ENCODE results near the gene YPEL1. TPM values are rescaled to one million over a fixed set of nuclear protein-coding genes. Genes with fewer than 3 reads are reported as not detected.

YPEL1 gene
- total and polyA plus RNA-seq, 2 of the 13 experiments (the other 11 are each of a cell fraction or from before 2014, with no cell fraction given) = 0.33 to 2.5 TPM

DNA sequence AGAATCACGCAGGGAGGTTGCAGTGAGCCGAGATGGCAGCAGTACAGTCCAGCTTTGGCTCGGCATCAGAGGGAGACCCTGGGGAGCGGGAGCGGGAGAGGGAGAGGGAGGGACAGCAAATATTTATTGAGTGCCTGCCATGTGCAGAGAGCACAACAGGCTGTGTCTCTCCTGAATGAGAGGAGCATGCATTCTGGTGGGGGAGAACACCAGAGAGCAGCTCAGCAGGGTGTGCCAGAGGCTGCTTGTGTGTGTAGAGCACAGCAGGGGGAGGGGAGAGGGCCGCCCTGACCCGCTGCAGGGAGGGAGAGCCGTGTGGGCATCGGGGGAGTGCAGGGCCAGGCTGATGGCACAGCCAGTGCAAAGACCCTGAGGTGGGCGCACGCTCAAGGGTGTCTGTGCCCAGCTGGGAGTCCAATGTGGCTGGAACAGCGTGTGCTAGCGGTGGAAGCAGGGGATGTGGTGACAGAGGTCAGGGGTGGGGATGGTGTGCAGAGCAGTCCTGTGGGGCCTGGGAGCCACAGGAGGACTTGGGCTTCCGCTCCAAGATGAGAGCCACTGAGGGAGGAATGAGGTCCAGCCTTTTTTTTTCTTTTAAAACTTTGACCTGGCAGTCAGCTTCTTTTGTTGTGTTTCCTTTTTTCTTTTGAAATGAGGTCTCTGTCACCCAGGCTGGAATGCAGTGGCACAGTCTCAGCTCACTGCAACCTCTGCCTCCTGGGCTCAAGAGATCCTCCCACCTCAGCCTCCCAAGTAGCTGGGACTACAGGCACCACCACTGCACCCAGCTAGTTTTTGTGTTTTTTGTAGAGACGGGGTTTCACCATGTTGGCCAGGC, 57.8 kb downstream of the YPEL1 start (continued):
- TF ChIP-seq ZNF556 (CRISPR knock-in tag; IDR thresholded peaks at IDR 0.05; ENCODE audit: borderline replicate concordance) = peak; percentile 55; the same call in 1 of the 2 replicates
- TF ChIP-seq SMYD3 (CRISPR knock-in tag; IDR thresholded peaks at IDR 0.05) = no peak
- TF ChIP-seq ZNF776 (CRISPR knock-in tag; IDR thresholded peaks at IDR 0.05) = no peak
- no peak for TF ChIP-seq SRSF4 (IDR thresholded peaks at IDR 0.05; ENCODE audit: low read depth, low read length, poor library complexity, severe bottlenecking)
- TF ChIP-seq HNRNPUL1 (IDR thresholded peaks at IDR 0.05; ENCODE audit: low read depth, low read length) = no peak
- TF ChIP-seq NFYB (CRISPR knock-in tag; IDR thresholded peaks at IDR 0.05) = no peak
- TF ChIP-seq RBFOX2 (IDR thresholded peaks at IDR 0.05; ENCODE audit: low read depth, low read length) = peak; percentile 36; the same call in 1 of the 2 replicates
- TF ChIP-seq ZNF747 (CRISPR knock-in tag; IDR thresholded peaks at IDR 0.05; ENCODE audit: borderline replicate concordance) = 0 out of 2 replicates have a peak, but pooled peaks have one; percentile 36
- TF ChIP-seq EHMT2 (IDR thresholded peaks at IDR 0.05; ENCODE audit: borderline replicate concordance, low read depth, low read length) = no peak
- TF ChIP-seq RNF2 (conservative IDR thresholded peaks at IDR 0.05; ENCODE audit: low read depth) = no peak
- no peak for TF ChIP-seq ZFP41 (CRISPR knock-in tag; IDR thresholded peaks at IDR 0.05; ENCODE audit: borderline replicate concordance)
- TF ChIP-seq ZNF549 (CRISPR knock-in tag; IDR thresholded peaks at IDR 0.05) = no peak
- TF ChIP-seq ZNF225 (CRISPR knock-in tag; IDR thresholded peaks at IDR 0.05) = no peak
- TF ChIP-seq, protein P1, sequence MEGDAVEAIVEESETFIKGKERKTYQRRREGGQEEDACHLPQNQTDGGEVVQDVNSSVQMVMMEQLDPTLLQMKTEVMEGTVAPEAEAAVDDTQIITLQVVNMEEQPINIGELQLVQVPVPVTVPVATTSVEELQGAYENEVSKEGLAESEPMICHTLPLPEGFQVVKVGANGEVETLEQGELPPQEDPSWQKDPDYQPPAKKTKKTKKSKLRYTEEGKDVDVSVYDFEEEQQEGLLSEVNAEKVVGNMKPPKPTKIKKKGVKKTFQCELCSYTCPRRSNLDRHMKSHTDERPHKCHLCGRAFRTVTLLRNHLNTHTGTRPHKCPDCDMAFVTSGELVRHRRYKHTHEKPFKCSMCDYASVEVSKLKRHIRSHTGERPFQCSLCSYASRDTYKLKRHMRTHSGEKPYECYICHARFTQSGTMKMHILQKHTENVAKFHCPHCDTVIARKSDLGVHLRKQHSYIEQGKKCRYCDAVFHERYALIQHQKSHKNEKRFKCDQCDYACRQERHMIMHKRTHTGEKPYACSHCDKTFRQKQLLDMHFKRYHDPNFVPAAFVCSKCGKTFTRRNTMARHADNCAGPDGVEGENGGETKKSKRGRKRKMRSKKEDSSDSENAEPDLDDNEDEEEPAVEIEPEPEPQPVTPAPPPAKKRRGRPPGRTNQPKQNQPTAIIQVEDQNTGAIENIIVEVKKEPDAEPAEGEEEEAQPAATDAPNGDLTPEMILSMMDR (CRISPR knock-in tag; IDR thresholded peaks at IDR 0.05) = peak; percentile 51
- TF ChIP-seq KDM1A (CRISPR knock-in tag; IDR thresholded peaks at IDR 0.05) = peak; percentile 36; the same call in 1 of the 2 replicates
- TF ChIP-seq KLF12 (CRISPR knock-in tag; IDR thresholded peaks at IDR 0.05; ENCODE audit: borderline replicate concordance) = no peak
- 0 out of 2 replicates have a peak, but pooled peaks have one; percentile 31 for TF ChIP-seq ZNF441 (CRISPR knock-in tag; IDR thresholded peaks at IDR 0.05; ENCODE audit: borderline replicate concordance)
- peak; percentile 55; the same call in 1 of the 2 replicates for TF ChIP-seq RXRB (CRISPR knock-in tag; IDR thresholded peaks at IDR 0.05; ENCODE audit: borderline replicate concordance)
- peak in 1 of 2 experiments; percentile 28; a peak in 1 of 4 replicates for TF ChIP-seq EP300 (IDR thresholded peaks at IDR 0.05; ENCODE audit: low read depth in 2 of 2, low read length in 2 of 2)
- TF ChIP-seq EP300 (CRISPR knock-in tag; IDR thresholded peaks at IDR 0.05; ENCODE audit: borderline replicate concordance) = peak; percentile 23; the same call in 1 of the 2 replicates
- no peak for TF ChIP-seq JUN (CRISPR knock-in tag; IDR thresholded peaks at IDR 0.05)
- peak; percentile 75 for TF ChIP-seq AGO1 (IDR thresholded peaks at IDR 0.05; ENCODE audit: low read depth, low read length, poor library complexity, severe bottlenecking)
- TF ChIP-seq, protein P2, sequence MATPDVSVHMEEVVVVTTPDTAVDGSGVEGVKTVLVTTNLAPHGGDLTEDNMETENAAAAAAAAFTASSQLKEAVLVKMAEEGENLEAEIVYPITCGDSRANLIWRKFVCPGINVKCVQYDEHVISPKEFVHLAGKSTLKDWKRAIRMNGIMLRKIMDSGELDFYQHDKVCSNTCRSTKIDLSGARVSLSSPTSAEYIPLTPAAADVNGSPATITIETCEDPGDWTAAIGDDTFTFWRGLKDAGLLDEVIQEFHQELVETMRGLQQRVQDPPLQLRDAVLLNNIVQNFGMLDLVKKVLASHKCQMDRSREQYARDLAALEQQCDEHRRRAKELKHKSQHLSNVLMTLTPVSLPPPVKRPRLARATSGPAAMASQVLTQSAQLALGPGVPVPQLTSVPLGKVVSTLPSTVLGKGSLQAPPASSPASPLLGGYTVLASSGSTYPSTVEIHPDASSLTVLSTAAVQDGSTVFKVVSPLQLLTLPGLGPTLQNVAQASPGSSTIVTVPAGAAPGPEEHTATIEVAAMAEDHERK (CRISPR knock-in tag; IDR thresholded peaks at IDR 0.05; ENCODE audit: low read depth) = no peak
- TF ChIP-seq, protein P3, sequence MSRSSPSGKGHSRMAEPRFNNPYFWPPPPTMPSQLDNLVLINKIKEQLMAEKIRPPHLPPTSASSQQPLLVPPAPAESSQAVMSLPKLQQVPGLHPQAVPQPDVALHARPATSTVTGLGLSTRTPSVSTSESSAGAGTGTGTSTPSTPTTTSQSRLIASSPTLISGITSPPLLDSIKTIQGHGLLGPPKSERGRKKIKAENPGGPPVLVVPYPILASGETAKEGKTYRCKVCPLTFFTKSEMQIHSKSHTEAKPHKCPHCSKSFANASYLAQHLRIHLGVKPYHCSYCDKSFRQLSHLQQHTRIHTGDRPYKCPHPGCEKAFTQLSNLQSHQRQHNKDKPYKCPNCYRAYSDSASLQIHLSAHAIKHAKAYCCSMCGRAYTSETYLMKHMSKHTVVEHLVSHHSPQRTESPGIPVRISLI (CRISPR knock-in tag; IDR thresholded peaks at IDR 0.05; ENCODE audit: borderline replicate concordance) = no peak; the same call in 1 of the 2 replicates
- TF ChIP-seq SP140L (CRISPR knock-in tag; IDR thresholded peaks at IDR 0.05; ENCODE audit: borderline replicate concordance) = no peak

Measured in HepG2 (cell line).